IPS-20b (cell line): ENCODE data around the gene STEAP1B.
"Not testable (repeated sequence)": the region's sequence is repeated elsewhere in the genome, so short reads cannot be mapped to it uniquely, and the experiment has no call there.

Experiments used
- H3K27ac ChIP-seq: one replicate; pipeline ENCODE4 v1.5.1; 2013; ENCODE audit warnings: low read length
- H3K27me3 ChIP-seq: 2 replicates; pipeline ENCODE4 v1.6.1; 2013; ENCODE audit warnings: mild to moderate bottlenecking, low read length, inconsistent platforms; ENCODE audit not compliant: insufficient read depth
- H3K36me3 ChIP-seq: 2 replicates; pipeline ENCODE4 v1.6.1; 2013; ENCODE audit warnings: low read depth, mild to moderate bottlenecking, inconsistent platforms, low read length, moderate library complexity; ENCODE audit not compliant: insufficient read depth
- H3K4me1 ChIP-seq: 2 replicates; pipeline ENCODE4 v1.6.1; 2013; ENCODE audit warnings: mild to moderate bottlenecking, control low read depth, inconsistent platforms, low read length, moderate library complexity; ENCODE audit not compliant: insufficient read depth
- H3K4me3 ChIP-seq: 2 replicates; pipeline ENCODE4 v1.5.1; 2013; ENCODE audit warnings: mild to moderate bottlenecking, low read length, inconsistent platforms
- H3K9ac ChIP-seq: 2 replicates; pipeline ENCODE4 v1.6.1; 2013; ENCODE audit warnings: low read depth, mild to moderate bottlenecking, inconsistent platforms, low read length, moderate library complexity
- H3K9me3 ChIP-seq: 2 replicates; pipeline ENCODE4 v1.6.1; 2013; ENCODE audit warnings: mild to moderate bottlenecking, low read depth, low read length, inconsistent platforms; ENCODE audit not compliant: insufficient read depth

Gene STEAP1B

GRCh38 chr7:22447762-22448161 lies 52.2 kb downstream of the STEAP1B start:
- Histone ChIP-seq H3K27ac (no peak overlapping the region), H3K9me3 (no peaks in the 10 kb centered on the region), H3K4me3 (no peak overlapping the region), H3K27me3 (peaks cover 4% of the 10 kb centered on the region; the same call in 1 of the 2 replicates), H3K4me1 (peaks cover 7% of the 10 kb centered on the region; the same call in 1 of the 2 replicates), H3K36me3 (no peaks in the 10 kb centered on the region), H3K9ac (no peak overlapping the region)

- no peak overlapping the region for H3K9ac ChIP-seq
- H3K4me1 ChIP-seq: peaks cover 5% of the 10 kb centered on the region; the same call in 1 of the 2 replicates
- H3K27ac ChIP-seq: no peak overlapping the region
- no peaks in the 10 kb centered on the region for H3K36me3 ChIP-seq
- H3K9me3 ChIP-seq: no peaks in the 10 kb centered on the region
- H3K4me3 ChIP-seq: no peak overlapping the region
- H3K27me3 ChIP-seq: no peaks in the 10 kb centered on the region
Observed at GRCh38 chr7:22447008-22447407, 53.0 kb downstream of the STEAP1B start.

GRCh38 chr7:22445853-22446252 lies 54.1 kb downstream of the STEAP1B start:
- Histone ChIP-seq H3K9me3 (no peaks in the 10 kb centered on the region), H3K36me3 (no peaks in the 10 kb centered on the region), H3K27ac (no peak overlapping the region), H3K27me3 (no peaks in the 10 kb centered on the region), H3K4me3 (no peak overlapping the region), H3K9ac (no peak overlapping the region), H3K4me1 (peaks cover 4% of the 10 kb centered on the region; the same call in 1 of the 2 replicates)

GRCh38 chr7:22445140-22445743 lies 54.7 kb downstream of the STEAP1B start:
- no peak overlapping the region for H3K9ac ChIP-seq
- no peaks in the 10 kb centered on the region for H3K27me3 ChIP-seq
- H3K9me3 ChIP-seq: no peaks in the 10 kb centered on the region
- H3K4me3 ChIP-seq: no peak overlapping the region
- peaks cover 4% of the 10 kb centered on the region; the same call in 1 of the 2 replicates for H3K4me1 ChIP-seq
- H3K27ac ChIP-seq: no peak overlapping the region
- H3K36me3 ChIP-seq: no peaks in the 10 kb centered on the region

- no peak overlapping the region for H3K27ac ChIP-seq
- no peak overlapping the region for H3K4me3 ChIP-seq
Observed at GRCh38 chr7:22444181-22444971, 55.6 kb downstream of the STEAP1B start.

GRCh38 chr7:22443370-22444180 lies 56.4 kb downstream of the STEAP1B start:
- Histone ChIP-seq H3K27ac (no peak overlapping the region), H3K4me1 (peaks cover 4% of the 10 kb centered on the region; the same call in 1 of the 2 replicates), H3K4me3 (no peak overlapping the region), H3K27me3 (no peaks in the 10 kb centered on the region), H3K9ac (no peak overlapping the region), H3K9me3 (no peaks in the 10 kb centered on the region), H3K36me3 (no peaks in the 10 kb centered on the region)

More at GRCh38 chr7:22444181-22444971, 55.6 kb downstream of the STEAP1B start:
- Histone ChIP-seq H3K36me3 (no peaks in the 10 kb centered on the region), H3K9me3 (no peaks in the 10 kb centered on the region), H3K4me1 (peaks cover 4% of the 10 kb centered on the region; the same call in 1 of the 2 replicates), H3K9ac (no peak overlapping the region), H3K27me3 (no peaks in the 10 kb centered on the region)

GRCh38 chr7:22442882-22443369 lies 57.1 kb downstream of the STEAP1B start:
- H3K9ac ChIP-seq: no peak overlapping the region
- H3K27ac ChIP-seq: no peak overlapping the region
- H3K9me3 ChIP-seq: no peaks in the 10 kb centered on the region
- H3K4me1 ChIP-seq: peaks cover 4% of the 10 kb centered on the region; the same call in 1 of the 2 replicates
- H3K36me3 ChIP-seq: no peaks in the 10 kb centered on the region
- no peaks in the 10 kb centered on the region for H3K27me3 ChIP-seq
- no peak overlapping the region for H3K4me3 ChIP-seq

GRCh38 chr7:22442187-22442881 lies 57.7 kb downstream of the STEAP1B start:
- Histone ChIP-seq H3K9ac (no peak overlapping the region), H3K4me1 (peaks cover 4% of the 10 kb centered on the region; the same call in 1 of the 2 replicates), H3K4me3 (no peak overlapping the region), H3K36me3 (no peaks in the 10 kb centered on the region), H3K27ac (no peak overlapping the region), H3K27me3 (no peaks in the 10 kb centered on the region), H3K9me3 (no peaks in the 10 kb centered on the region)

- Histone ChIP-seq H3K36me3 (no peaks in the 10 kb centered on the region), H3K4me1 (peaks cover 4% of the 10 kb centered on the region; the same call in 1 of the 2 replicates), H3K4me3 (no peak overlapping the region), H3K9me3 (no peaks in the 10 kb centered on the region; the same call in 1 of the 2 replicates), H3K27me3 (no peaks in the 10 kb centered on the region), H3K9ac (no peak overlapping the region), H3K27ac (no peak overlapping the region)
Observed at GRCh38 chr7:22441157-22441556, 58.8 kb downstream of the STEAP1B start.

GRCh38 chr7:22438994-22439393 lies 61.0 kb downstream of the STEAP1B start:
- H3K36me3 ChIP-seq: no peaks in the 10 kb centered on the region
- no peaks in the 10 kb centered on the region for H3K27me3 ChIP-seq
- peaks cover 9% of the 10 kb centered on the region; the same call in 1 of the 2 replicates for H3K4me1 ChIP-seq
- no peaks in the 10 kb centered on the region; the same call in 1 of the 2 replicates for H3K9me3 ChIP-seq
- no peak overlapping the region for H3K9ac ChIP-seq
- H3K27ac ChIP-seq: no peak overlapping the region
- H3K4me3 ChIP-seq: no peak overlapping the region

- not testable (repeated sequence) for H3K27ac ChIP-seq
Observed at GRCh38 chr7:22436552-22436951, 63.4 kb downstream of the STEAP1B start.

More at GRCh38 chr7:22436552-22436951, 63.4 kb downstream of the STEAP1B start:
- H3K36me3 ChIP-seq, H3K9ac ChIP-seq, H3K4me3 ChIP-seq, H3K27me3 ChIP-seq, H3K9me3 ChIP-seq: not testable (repeated sequence)
- H3K4me1 ChIP-seq: peaks cover 21% of the 10 kb centered on the region
